CD4-positive, alpha-beta T cell treated with Interleukin-1 beta for 1 hour (primary cell): ENCODE data around the gene TCF7L1.
"Not testable (repeated sequence)": the region's sequence is repeated elsewhere in the genome, so short reads cannot be mapped to it uniquely, and the experiment has no call there.

Source experiments
- DNase-seq, 2 donors: peaks; one replicate each; pipeline ENCODE4 v3.0.0-alpha.2; 2020 to 2022

The TCF7L1 gene

DNA sequence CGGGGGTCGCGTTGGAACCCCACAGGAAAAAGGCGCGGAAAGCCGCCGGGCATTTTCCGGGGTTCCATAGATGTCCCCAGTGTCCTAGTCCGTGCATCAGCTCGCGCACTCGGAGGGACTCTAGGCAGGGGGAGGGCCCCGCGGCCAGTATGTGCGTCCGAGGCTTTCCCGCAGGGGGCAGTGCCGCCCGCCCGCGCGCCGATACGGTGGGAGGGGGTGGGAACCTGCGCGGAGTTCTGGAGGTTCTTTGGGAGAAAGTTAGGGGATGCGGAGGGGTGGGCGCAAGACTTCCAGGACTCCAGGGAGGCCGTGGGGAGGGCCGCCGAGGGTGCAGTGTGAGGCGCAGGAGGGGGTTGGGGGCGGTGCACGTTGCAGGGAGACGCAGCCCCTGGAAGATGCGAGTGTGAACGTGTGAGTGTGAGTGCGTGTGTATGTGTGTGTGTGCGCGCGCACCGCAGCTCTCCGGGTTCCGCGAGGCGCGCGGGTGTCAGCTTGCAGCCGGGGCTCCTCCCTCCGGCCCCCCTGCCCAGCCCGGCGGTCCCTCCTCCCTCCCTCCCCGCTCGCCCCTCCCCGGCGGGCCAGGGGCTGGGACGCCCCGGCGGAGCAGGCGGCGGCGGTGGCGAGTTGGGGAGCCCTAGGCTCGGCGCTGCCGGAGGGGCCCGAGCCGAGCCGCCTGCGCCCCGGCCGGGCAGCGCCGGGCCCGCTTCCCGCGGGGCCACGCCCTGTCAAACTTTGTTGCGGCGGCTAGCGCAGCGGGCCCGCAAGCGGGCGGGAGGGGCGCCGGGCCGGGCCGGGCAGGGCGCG is at the start of gene TCF7L1:
TSS of gene TCF7L1 (plus strand) at position 559 of the 804 bp plus-strand sequence. CDS start 293 bp downstream, outside the sequence.
- peak; percentile 10 to 23 for DNase-seq

DNA sequence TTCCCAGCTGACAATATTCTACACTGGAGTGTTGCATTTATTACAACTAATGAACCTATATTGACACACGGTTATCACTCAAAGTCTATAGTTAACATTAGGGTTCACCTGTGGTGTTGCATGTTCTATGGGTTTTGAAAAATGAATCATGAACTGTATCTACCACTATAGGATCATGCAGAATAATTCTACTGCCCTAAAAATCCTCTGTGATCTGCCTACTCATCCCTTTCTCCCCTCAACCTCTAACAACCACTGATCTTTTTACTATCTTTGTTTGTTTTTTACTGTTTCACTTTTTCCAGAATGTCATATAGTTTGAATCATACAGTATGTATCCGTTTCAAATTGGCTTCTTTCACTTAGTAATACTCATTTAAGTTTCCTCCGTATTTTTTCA is 47.6 kb upstream of the TCF7L1 start:
- DNase-seq: no peak

- no peak for DNase-seq
These were observed 45.7 kb upstream of the TCF7L1 start for GRCh38 chr2:85087541-85087940.

DNA sequence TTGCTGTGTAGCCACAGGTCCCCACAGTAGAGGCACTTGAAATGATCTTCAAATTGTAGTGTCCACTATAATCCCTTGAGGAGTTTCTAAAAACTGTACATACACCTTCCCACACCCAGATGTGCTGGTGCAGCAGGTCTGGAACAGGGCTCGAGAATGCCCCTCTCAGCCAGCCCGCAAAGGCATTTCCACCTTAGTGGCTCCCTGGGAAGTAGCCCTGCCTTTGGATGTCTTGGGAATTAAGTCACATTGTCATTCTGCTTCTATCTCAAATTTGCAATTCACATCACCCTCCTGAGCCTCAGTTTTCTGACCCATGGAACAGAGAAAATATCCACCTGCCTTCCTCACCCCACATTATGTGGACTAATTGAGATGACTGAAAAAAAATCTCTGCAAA is 44.3 kb upstream of the TCF7L1 start:
- DNase-seq: no peak

DNA sequence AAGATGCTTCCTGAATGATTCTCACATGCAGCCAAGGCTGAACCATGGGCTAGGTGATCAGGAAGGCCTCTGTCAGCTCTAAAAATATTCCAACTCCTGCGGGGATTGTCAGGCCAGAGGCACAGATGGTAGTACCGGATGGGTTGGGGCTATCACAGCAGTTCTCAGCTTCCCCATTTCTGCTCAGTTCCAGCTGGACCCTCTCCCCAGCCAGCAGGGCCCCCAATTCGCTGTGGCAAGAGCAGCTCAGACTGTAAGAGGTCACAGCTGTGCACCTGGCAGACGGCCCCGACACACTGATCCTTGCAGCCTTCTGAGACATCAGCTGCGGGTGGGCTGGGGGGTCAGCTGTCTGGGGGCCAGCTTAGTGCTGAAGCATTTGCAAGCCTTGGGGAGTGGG is 43.6 kb upstream of the TCF7L1 start:
- DNase-seq: no peak

GRCh38 chr2:85091838-85092237 is 41.4 kb upstream of the TCF7L1 start:
- no peak for DNase-seq

DNA sequence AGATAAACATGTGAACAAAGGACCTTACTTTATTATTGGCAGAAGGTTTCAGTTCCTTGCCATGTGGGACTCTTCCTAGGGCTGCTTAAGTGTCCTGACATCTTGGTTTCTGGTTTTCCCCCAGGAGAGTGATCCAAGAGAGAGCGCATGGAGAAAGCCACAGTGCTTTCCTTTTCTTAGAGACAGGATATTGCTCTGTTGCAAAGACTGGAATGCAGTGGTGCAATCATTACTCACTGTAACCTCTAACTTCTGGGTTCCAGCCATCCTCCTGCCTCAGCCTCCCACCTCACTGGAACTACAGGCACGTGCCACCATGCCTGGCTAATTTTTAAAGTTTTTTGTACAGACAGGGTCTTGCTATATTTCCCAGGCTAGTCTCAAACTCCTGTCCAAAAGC is 38.1 kb upstream of the TCF7L1 start:
- DNase-seq: no peak

- no peak for DNase-seq
These were observed 36.6 kb upstream of the TCF7L1 start for GRCh38 chr2:85096616-85097015.

DNA sequence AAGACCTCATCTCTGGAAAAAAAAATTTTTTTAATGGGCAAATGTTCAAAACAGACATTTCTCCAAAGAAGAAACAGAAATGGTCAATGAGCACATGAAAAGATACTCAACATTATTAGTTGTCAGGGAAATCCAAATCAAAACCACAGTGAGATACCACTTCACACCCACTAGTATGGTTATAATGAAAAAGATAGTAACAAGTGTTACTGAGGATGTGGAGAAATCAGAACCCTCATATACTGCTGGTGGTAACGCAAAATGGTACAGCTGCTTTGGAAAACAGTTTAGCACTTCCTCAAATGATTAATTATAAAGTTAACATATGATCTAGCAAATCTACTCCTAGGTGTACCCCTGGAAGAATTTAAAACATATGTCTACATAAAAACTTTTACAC is 29.0 kb upstream of the TCF7L1 start:
- DNase-seq: no peak

DNA sequence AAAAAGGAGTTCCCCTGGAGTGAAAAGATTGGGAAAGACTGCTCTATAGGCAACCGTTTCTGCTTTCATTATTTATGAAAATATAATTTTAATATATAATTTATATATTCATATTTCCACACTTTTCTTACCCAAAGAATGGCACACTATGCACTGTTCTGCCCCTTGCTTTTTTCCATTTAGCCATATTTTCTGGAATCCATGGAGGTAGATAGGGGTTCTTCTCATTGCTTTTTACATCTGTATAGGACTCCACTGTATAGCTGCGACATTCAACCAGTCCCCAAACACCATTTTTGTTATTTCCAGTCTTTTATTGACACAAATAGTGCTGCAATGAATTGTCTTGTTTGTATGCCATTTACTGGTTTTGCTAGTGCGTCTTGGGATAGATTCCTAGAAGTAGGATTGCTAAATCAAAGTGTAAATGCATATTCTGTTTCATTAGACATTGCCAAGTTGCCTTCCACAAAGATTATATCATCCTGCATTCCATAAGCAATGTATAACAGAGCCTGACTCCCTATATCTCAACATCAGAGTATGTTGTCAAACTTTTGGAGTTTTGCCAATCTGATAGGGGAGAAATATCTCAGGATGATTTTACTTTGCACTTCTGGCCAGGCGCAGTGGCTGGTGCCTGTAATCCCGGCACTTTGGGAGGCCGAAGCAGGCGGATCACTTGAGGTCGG is 26.6 kb upstream of the TCF7L1 start:
- no peak for DNase-seq

GRCh38 chr2:85110991-85111560 is 22.1 kb upstream of the TCF7L1 start:
- no peak for DNase-seq

DNA sequence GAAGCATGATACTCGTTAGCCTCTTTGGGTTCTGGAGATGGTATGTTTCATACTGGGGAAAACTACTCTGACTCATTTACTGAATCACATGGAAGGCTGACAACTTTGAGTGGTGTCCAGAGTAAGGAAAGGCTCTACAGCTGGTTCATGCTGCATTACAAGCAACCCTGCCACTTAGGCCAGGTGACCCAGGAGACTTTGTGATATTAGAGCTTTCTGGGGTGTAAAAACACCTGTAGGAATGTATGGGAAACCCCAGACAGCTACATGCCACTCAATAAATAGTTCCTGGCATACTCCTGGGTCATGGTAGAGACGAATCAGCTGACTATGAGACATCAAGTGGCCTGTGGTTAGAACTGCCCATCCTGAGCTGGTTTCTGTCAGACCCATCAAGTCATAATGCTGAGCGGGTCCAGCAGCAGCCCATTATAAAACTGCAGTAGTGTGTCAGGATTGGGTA is 21.3 kb upstream of the TCF7L1 start:
- no peak for DNase-seq

GRCh38 chr2:85112906-85113625 is 20.1 kb upstream of the TCF7L1 start:
- no peak for DNase-seq

- DNase-seq: no peak
These were observed 18.4 kb upstream of the TCF7L1 start for GRCh38 chr2:85114586-85115330.

GRCh38 chr2:85116207-85116606 is 17.0 kb upstream of the TCF7L1 start:
- DNase-seq: no peak

DNA sequence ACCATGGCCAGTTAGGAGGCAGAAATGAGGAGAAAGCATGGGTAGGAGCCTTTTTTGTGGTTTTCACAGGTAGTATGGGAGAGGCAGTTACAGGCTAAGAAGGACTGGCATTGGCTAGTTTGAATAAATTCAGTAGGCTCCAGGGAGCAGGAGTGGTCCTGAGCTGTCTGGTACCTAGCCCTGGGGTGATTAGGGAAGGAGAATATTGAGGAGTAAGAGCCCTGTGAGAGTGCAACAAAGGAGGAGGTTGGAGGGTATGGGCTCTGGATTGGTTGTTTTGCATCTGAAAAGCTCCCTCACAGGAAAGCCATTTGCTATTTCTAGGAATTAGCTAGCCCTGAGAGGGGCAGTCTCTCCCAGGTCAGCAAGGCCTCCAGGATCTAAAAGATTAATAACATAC is 13.3 kb upstream of the TCF7L1 start:
- DNase-seq: no peak

- no peak for DNase-seq
These were observed 12.8 kb upstream of the TCF7L1 start for GRCh38 chr2:85120363-85120762.

- DNase-seq: not testable (repeated sequence)
These were observed 6.7 kb upstream of the TCF7L1 start for GRCh38 chr2:85126462-85126861.

DNA sequence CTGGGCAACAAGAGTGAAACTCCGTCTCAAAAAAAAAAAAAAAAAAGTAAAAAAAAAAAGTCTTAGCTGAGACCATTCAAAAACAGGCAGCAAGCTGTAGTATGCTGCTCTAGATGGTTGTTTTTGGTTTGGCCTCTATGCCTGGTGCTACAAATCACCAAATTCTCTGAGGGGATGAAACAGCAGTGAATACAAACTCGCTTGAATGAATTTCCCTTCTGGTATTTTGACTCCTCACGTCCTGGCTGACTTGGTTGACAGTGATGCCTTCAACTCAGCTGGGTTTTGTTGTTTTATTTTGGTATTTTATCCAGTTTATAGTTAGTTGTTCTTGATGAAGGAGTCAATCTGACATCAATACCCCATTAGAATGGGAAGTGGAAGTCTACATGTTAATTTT is 3.3 kb upstream of the TCF7L1 start:
- DNase-seq: no peak

DNA sequence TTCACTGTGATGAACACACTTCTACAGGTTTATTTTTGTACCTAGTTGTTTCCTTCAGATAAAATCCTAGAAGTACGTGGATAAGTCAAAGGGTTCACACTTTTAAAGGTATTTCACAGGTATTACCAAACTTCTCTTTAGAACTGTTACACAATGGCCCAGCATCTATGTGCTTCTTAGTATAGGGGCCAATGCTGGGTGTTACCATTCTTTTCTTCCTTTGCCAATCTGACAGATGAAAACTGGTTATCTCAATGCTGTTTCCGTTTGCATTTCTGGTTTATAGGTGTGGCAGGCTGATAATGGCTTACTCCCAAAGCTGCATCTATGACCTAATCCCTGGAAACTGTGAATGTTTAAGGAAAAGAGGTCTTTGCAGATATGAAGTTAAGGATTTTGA is 2.8 kb upstream of the TCF7L1 start:
- DNase-seq: no peak

DNA sequence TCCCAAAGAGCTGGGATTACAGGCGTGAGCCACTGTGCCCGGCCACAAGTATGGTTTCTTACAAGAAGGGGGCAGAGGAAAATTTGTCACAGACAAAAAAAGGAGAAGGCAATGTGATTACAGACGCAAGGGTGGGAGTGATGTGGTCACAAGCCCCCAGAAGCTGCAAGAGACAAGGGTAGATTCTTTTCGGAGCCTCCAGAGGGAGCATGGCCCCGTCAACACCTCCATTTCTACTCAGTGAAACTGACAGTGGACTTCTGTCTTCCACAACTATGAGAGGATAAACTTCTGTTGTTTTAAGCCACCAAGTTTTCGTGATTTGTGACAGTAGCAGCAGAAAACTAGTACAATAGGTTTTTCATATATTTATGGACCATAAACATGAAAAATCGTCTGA is 2.1 kb upstream of the TCF7L1 start:
- no peak for DNase-seq

DNA sequence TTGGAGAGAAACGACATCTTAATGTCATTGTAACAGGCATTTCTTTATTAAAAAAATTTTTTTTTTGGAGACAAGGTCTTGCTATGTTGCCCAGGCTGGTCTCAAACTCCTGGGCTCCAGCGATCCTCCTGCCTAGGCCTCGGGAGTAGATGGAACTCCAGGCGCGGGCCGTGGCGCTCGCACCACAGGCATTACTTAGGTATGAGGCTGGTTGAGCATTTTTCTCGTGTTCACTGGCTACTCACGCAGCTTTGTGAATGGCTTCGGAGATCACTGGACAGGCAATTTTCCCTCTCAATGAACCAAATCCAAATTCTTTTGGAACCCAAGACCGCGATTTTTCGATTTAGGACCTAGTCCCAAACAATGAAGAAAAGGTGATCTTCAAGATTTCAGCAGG is 795 bp upstream of the TCF7L1 start:
- no peak for DNase-seq
